Measurements from ENCODE around the gene PTPRK.

DNA sequence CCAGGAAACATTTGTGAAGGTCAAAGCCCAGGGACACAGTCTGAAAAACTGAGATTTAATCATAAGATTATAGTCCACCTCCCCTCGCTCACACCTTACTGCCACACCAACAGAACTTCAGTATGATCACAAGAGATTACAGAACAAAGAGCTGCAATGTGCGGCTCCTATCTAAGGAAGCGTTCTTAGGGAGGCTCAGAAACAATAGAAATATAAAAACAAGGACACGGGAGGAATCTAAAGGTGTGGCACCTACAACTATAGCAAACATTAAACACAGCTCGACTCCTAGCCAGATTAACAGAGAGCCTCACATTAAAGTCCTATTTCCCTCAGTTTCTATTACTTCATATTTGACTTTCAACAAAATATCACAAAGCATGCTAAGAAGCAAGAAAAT, 579.2 kb downstream of the PTPRK start:
- TF ChIP-seq, protein P1, sequence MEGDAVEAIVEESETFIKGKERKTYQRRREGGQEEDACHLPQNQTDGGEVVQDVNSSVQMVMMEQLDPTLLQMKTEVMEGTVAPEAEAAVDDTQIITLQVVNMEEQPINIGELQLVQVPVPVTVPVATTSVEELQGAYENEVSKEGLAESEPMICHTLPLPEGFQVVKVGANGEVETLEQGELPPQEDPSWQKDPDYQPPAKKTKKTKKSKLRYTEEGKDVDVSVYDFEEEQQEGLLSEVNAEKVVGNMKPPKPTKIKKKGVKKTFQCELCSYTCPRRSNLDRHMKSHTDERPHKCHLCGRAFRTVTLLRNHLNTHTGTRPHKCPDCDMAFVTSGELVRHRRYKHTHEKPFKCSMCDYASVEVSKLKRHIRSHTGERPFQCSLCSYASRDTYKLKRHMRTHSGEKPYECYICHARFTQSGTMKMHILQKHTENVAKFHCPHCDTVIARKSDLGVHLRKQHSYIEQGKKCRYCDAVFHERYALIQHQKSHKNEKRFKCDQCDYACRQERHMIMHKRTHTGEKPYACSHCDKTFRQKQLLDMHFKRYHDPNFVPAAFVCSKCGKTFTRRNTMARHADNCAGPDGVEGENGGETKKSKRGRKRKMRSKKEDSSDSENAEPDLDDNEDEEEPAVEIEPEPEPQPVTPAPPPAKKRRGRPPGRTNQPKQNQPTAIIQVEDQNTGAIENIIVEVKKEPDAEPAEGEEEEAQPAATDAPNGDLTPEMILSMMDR (IDR thresholded peaks at IDR 0.05; ENCODE audit: low read depth, low read length): no peak
- no peak for TF ChIP-seq EZH2phosphoT487 (IDR thresholded peaks at IDR 0.05; ENCODE audit: low read depth)

All from OCI-LY3 (cell line).